NT2/D1 (cell line): ENCODE data around the gene SMC3.
A peak's percentile ranks its signal among the peaks of the same experiment; 100 is the strongest.

Experiments used
- DNase-seq: peaks from one replicate; pipeline ENCODE4 v3.0.0-alpha.2; 2011; ENCODE audit warnings: low read depth, low spot score
- H3K27me3 ChIP-seq: 2 replicates; pipeline ENCODE4 v1.6.0; 2011; ENCODE audit warnings: mild to moderate bottlenecking; ENCODE audit not compliant: insufficient read length, insufficient read depth
- H3K36me3 ChIP-seq: 2 replicates; pipeline ENCODE4 v1.6.1; 2011; ENCODE audit warnings: mild to moderate bottlenecking, low read length, mixed read lengths; ENCODE audit not compliant: insufficient read depth, insufficient read length
- H3K4me1 ChIP-seq: 2 replicates; pipeline ENCODE4 v1.5.1; 2011; ENCODE audit not compliant: insufficient read depth, insufficient read length
- H3K4me3 ChIP-seq: 2 replicates; pipeline ENCODE4 v1.5.1; 2011; ENCODE audit warnings: low read depth; ENCODE audit not compliant: insufficient read length
- H3K9ac ChIP-seq: 2 replicates; pipeline ENCODE4 v1.6.0; 2011; ENCODE audit warnings: low read depth; ENCODE audit not compliant: insufficient read length
- H3K9me3 ChIP-seq: 2 replicates; pipeline ENCODE4 v1.5.1; 2011; ENCODE audit warnings: mild to moderate bottlenecking, low read length; ENCODE audit not compliant: insufficient read depth
- SUZ12 ChIP-seq: IDR thresholded peaks from 2 replicates; pipeline ENCODE4 v1.6.1; 2011; ENCODE audit not compliant: insufficient read length, insufficient read depth; ENCODE audit errors: extremely low read depth
- YY1 ChIP-seq: IDR thresholded peaks from 2 replicates; pipeline ENCODE4 v1.6.1; 2011; ENCODE audit not compliant: insufficient read length, insufficient read depth
- ZNF274 ChIP-seq: IDR thresholded peaks from 2 replicates; pipeline ENCODE4 v1.6.1; 2011; ENCODE audit warnings: mild to moderate bottlenecking, low read depth, low read length

SMC3 gene

GRCh38 chr10:110558041-110558440 is 9.5 kb upstream of the SMC3 start:
- H3K36me3 ChIP-seq = no peaks in the 10 kb centered on the region

GRCh38 chr10:110560012-110560411 is 7.5 kb upstream of the SMC3 start:
- no peak for TF ChIP-seq ZNF274
- no peak for TF ChIP-seq YY1
- TF ChIP-seq SUZ12 = no peak
- no peak overlapping the region for H3K4me3 ChIP-seq
- H3K27me3 ChIP-seq = no peaks in the 10 kb centered on the region
- H3K4me1 ChIP-seq = no peaks in the 10 kb centered on the region
- H3K36me3 ChIP-seq = no peaks in the 10 kb centered on the region
- H3K9me3 ChIP-seq = no peaks in the 10 kb centered on the region
- no peak for DNase-seq
- H3K9ac ChIP-seq = no peak overlapping the region

More at GRCh38 chr10:110558041-110558440, 9.5 kb upstream of the SMC3 start:
- Histone ChIP-seq H3K9me3 (0 out of 2 replicates have a peak, but pooled peaks cover under 1% of the 10 kb centered on the region), H3K4me3 (no peak overlapping the region), H3K27me3 (no peaks in the 10 kb centered on the region), H3K9ac (no peak overlapping the region), H3K4me1 (no peaks in the 10 kb centered on the region)
- no peak for TF ChIP-seq YY1
- TF ChIP-seq ZNF274 = no peak
- TF ChIP-seq SUZ12 = no peak
- no peak for DNase-seq

GRCh38 chr10:110561292-110561691 is 6.2 kb upstream of the SMC3 start:
- Histone ChIP-seq H3K27me3 (no peaks in the 10 kb centered on the region), H3K36me3 (no peaks in the 10 kb centered on the region), H3K9me3 (no peaks in the 10 kb centered on the region), H3K9ac (no peak overlapping the region), H3K4me3 (no peak overlapping the region), H3K4me1 (no peaks in the 10 kb centered on the region)
- no peak for DNase-seq
- TF ChIP-seq SUZ12 (no peak), ZNF274 (no peak), YY1 (no peak)

- no peak for DNase-seq
- no peaks in the 10 kb centered on the region for H3K36me3 ChIP-seq
- no peaks in the 10 kb centered on the region for H3K27me3 ChIP-seq
- TF ChIP-seq YY1 (no peak), SUZ12 (no peak), ZNF274 (no peak)
- no peak overlapping the region for H3K9ac ChIP-seq
- H3K4me1 ChIP-seq = no peaks in the 10 kb centered on the region
- H3K9me3 ChIP-seq = no peaks in the 10 kb centered on the region
- H3K4me3 ChIP-seq = no peak overlapping the region
Measured at GRCh38 chr10:110562348-110562747, 5.1 kb upstream of the SMC3 start.

- H3K9ac ChIP-seq = no peak overlapping the region
- no peaks in the 10 kb centered on the region for H3K9me3 ChIP-seq
- TF ChIP-seq YY1 = no peak
- no peak for TF ChIP-seq SUZ12
- no peak for TF ChIP-seq ZNF274
- H3K4me1 ChIP-seq = no peaks in the 10 kb centered on the region
- no peaks in the 10 kb centered on the region for H3K27me3 ChIP-seq
- DNase-seq = no peak
- H3K4me3 ChIP-seq = no peak overlapping the region
- no peaks in the 10 kb centered on the region for H3K36me3 ChIP-seq
Measured at GRCh38 chr10:110563132-110563531, 4.4 kb upstream of the SMC3 start.

GRCh38 chr10:110566472-110567200 is 859 bp upstream of the SMC3 start:
- H3K4me3 ChIP-seq = peak overlapping the region; percentile 27
- no peaks in the 10 kb centered on the region for H3K27me3 ChIP-seq
- peak overlapping the region; percentile 72 for H3K9ac ChIP-seq
- no peak for DNase-seq
- H3K4me1 ChIP-seq = no peaks in the 10 kb centered on the region
- no peaks in the 10 kb centered on the region for H3K9me3 ChIP-seq
- no peak for TF ChIP-seq SUZ12
- no peak for TF ChIP-seq YY1
- TF ChIP-seq ZNF274 = no peak
- H3K36me3 ChIP-seq = peaks cover 18% of the 10 kb centered on the region

- peaks cover 28% of the 10 kb centered on the region for H3K36me3 ChIP-seq
- DNase-seq = no peak
- H3K9me3 ChIP-seq = no peaks in the 10 kb centered on the region
- no peaks in the 10 kb centered on the region for H3K27me3 ChIP-seq
- peak overlapping the region; percentile 74 for H3K9ac ChIP-seq
- TF ChIP-seq SUZ12 (no peak), YY1 (no peak), ZNF274 (no peak)
- no peaks in the 10 kb centered on the region for H3K4me1 ChIP-seq
- H3K4me3 ChIP-seq = peak overlapping the region; percentile 72
Measured at GRCh38 chr10:110568055-110568735, 700 bp downstream of the SMC3 start.
